Measurements from ENCODE around the gene SUPT6H.

The SUPT6H gene

DNA sequence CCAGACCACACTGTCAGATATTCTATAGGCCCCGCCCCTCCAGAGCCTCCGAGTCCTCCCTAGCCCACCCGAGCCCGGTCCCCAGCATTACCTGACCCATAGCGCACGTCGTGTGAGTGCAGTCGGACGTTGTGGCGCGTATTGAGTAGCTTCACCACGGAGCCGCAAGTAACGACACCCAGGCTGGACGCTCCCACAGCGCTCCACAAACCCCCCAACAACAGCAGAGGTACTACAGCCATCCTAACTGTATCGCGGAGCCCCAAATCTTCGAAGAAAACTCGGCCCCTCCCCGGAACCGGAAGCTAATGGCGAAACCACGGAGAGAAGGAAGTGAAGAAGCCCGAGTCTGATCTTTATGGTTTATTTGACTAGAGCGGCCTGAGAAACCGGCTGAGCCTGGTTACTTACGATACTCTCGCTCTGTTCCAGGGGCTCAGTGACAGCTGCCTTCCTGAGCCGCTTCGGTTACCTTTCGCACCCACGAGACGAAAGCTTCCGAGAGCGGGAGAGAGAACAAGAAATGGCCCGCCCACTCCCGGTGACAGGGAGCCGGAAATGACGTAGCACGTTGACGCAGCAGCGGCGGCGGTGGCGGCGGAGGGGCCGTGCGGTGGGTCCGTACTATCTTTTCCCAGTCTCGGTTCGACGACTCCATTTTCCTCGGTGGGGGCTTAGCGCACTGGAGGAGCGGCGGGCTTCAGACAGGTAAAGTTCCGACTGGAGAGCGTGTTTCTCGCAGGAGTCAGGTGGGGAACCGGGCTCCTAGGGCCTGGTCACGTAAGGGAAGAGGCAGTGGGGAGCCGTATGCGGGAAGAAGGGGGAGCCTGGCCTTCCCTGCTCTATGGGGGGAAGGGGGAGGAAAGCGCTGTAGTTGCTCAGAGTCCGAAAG lies at the start of gene SUPT6H, which contains the start of gene SDF2:
SUPT6H (plus strand) TSS at position 571 of the 892 bp plus-strand sequence. CDS start 11,197 bp downstream, outside the sequence.
SDF2 (minus strand) TSS at position 272 of the 892 bp plus-strand sequence; CDS start at position 242, 30 bp downstream.
- peak; percentile 90 for DNase-seq (ENCODE audit: low read depth)

DNA sequence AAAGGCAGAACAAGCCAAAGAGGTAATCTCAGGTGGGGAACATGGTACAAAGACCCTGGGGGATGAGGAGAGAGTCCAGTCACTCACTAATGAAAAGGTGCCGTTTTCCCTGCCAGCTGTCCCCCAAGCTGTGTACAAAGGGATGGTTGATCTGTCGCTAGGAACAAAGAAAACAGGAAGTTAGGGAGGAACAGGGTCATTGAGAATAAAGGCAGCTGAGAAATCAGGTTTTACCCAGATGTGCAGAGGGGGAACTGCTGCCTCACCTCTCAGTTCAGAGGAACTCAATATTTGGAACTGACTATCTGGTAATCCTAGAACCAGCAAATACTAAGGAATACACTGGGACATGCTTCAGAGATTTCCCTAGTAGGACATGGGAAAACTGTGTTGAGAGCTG lies 49.5 kb upstream of the SUPT6H start:
- no peak for DNase-seq (ENCODE audit: low read depth)

DNA sequence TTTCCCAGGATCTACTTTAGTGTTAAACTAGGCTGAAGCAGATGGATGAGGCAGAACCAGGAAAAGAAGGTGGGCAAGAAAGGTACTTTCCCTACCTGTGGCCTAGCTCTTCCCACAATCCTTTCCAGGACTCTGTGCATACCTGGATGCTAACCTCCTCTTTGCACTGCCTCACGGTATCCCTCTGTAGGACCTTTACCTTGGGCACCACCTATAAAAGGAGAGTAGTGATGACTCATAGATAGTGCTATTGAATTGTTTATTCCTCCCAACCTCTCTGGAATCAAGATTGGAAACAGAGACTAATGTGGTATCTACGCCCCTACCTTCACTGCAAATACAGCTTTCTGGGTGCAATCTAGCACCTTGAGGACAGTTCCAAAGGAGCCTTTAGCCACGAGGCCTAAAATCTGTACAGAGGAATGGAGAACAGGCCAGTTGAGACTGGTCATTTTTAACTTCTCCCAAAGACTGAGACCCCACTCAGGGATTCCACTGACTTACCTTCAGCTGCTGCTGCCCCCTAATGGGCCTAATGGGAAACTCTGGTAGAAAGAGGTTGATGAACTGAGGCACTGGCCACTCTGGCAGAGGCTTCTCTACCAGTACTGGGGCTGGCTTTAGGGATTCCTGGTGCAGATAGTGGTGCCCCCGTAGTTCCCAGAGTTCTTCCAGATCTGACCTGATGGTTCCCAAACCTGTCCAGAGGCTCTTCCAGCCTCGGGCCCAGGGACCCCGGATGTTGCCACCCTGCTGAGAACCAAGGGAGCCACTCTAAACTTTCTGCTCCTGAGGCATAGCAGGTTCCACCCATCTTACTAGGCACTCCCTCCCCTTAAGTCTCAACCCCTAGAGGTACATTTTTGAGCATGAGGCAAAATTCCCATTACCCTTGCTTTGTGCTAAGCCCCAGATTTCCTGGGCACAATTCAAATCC lies 48.8 kb upstream of the SUPT6H start:
- DNase-seq (ENCODE audit: low read depth), result peak; percentile 30

DNA sequence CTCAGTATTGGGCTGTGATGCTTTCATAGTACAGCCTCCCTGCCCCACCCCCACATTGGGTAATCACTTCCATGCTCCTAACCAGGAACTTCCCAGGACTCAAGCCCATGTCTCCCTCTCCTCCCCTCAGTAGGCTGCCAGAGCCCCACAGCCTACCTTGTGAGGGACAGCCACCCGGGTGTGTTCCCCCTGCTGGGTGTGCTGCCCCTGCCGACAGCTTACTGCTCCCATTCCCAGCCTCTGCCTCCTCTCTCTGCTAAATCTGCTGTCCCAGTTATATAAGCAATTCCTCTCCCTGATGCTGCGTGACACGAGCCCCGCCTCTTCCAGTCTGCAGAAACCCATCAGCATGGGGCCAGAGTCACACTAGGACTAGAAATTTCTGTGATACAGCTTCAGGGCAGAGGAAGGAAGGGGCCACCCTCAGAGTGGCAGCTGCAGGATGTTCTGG lies 48.0 kb upstream of the SUPT6H start, which contains the start of gene RSKR:
RSKR (minus strand) TSS at position 255 of the 451 bp plus-strand sequence; CDS start at position 231, 24 bp downstream.
- DNase-seq (ENCODE audit: low read depth), result no peak

DNA sequence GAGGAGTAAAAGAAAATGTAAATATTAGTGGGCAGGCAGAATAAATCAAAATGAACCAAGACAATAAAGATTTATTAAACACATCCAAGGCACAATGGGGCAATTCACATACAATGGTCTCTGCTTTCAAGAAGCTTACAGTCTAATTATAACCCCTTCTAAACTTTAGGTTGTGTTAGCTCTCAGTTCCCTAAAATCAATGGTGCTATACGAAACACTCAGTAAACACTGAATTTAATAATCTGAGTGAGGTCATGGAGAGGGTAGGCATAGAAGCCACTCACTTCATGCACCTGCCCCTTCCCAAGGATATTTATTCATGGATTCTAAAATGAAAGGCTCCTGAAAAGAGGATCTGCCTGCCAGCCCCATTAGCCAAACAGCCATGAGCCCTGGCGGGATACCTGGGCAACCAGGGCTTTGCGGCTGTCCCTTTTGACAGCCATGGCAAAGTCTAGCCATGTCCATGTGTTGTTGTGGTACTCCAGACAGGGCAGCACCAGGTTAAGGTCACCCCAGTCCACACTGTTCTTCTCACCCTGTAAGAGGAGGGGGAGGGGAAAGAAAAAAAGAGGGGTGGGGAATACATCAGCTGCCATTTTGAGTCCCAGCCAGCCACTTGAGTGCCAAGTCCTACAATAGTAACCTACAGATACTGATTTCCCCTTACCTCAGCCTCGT lies 46.6 kb upstream of the SUPT6H start:
- no peak for DNase-seq (ENCODE audit: low read depth)

DNA sequence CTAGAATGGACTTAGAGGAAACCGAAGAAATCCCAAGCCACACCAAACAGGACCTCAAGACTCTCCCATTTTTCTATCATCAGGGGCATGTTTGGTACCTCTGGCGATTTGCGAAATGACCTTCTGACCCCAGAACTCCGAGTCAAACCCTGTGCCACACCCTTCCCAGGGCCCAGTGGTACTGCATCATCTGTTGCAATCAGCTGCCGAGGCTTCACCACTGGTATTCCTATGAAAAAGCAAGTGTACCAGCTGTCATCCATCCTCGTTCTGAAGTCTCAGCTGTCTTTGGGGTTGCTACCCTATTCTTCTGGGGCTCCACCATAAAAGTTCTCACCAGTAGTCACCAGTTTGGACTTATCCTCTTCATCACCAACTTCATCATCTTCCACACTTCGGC lies 45.7 kb upstream of the SUPT6H start:
- DNase-seq (ENCODE audit: low read depth), result no peak

DNA sequence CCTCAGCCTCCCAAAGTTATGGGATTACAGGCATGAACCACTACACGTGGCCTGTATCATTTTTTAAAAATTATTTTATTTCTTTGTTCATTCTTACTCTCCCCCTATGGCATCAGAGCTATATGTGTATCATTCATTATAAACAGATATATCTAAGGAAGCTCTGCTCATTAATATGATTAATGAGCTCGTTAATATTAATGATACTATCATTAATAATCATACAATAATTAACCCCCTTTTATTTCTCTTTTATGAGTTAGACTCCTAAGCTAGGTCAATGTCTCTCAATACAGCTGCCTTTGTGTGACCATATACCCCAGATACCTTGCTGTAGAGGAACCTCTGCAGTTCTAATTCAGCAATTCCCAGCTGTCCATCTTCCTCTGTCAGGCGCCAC lies 43.5 kb upstream of the SUPT6H start:
- no peak for DNase-seq (ENCODE audit: low read depth)

DNA sequence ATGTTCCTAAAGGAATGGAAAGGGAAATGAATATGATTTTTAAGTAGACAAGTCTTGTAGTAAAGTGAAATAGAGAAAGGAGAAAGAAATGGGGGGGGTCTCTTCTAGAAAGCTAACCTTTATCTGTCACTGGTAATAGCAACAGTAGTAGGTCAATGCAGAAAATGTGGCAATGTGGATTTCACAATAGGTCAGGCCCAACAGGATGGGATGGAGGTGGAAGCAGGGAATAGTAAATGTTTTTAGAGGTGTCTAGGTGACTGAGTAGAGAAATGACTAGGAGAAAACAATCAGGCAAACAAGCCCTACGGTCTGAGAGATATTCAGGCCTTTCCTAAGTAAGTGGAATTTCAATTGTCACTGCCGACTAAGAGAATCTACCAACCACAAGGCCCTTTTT lies 42.0 kb upstream of the SUPT6H start:
- DNase-seq (ENCODE audit: low read depth), result no peak

DNA sequence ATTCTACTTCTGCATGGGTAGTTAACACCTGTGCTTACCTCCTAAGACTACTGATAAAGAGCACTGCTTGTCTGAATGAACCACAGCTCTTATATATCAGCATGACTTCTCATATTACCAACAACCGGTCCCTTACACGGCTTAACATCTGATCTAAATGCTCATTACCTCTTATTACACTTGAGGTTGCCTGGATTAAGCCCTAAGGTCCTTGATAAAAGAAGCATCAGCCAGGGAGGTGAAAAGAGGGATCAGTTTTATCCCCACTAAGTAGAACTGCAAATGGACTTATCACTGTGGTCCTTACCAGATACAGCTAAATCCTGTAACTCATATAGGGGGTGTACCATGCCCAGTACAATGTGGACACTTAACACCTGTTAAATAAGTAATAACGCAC lies 39.8 kb upstream of the SUPT6H start:
- DNase-seq (ENCODE audit: low read depth), result no peak

DNA sequence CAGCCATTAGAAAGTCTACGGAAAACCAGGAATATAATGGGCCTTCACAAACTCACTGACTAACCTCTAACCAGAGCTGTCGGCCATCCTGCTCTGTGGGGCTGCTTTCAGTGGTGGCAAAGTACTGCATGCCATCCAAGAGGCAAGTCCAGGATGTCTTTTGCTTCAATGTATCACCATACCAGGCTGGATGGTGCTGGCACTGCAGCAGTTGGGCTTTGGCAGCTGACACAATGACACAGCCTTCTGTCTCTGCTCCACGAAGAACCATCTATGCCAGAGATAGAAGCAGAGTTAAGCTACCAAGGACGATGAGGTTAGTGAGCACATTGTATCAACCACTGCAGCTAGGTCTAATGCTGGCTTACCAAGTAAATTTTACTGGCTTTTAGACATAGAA lies 38.3 kb upstream of the SUPT6H start:
- DNase-seq (ENCODE audit: low read depth), result no peak

DNA sequence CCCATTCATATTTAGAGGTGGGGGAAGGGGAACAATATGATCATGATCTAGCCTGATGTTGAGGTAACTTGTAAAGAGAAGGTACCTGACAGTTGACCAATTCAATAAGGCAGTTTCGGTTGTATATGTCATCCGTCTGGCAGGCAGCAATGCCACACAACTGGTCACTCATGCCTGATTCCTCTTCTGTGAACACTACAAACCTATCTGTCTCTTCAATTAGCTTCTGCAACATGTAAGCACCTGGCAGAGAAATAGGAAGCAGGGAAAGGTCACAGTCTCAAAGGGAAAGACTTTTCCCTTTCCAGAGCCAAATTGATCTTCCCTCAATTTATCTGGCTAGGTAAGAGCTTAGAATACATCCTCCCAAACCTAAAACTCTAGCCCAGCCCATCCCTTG lies 37.9 kb upstream of the SUPT6H start:
- no peak for DNase-seq (ENCODE audit: low read depth)

DNA sequence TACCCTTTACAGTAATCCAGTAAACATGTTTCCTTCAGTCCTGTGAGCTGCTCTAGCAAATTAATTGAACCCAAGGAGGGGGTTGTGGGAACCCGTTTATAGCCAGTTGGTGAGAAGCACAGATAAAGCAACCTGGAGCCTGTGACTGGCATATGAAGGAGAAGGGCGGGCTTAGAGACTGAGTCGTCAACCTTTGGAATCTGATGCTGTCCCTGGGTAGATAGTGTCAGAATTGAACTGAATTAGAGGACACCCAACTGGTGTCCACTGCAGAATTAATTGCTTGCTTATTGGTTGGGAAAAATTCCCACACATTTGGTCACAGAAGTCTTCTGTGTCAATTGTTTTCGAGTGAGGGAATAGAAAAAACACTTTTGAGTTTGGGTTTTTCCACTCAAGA lies 35.2 kb upstream of the SUPT6H start:
- no peak for DNase-seq (ENCODE audit: low read depth)

DNA sequence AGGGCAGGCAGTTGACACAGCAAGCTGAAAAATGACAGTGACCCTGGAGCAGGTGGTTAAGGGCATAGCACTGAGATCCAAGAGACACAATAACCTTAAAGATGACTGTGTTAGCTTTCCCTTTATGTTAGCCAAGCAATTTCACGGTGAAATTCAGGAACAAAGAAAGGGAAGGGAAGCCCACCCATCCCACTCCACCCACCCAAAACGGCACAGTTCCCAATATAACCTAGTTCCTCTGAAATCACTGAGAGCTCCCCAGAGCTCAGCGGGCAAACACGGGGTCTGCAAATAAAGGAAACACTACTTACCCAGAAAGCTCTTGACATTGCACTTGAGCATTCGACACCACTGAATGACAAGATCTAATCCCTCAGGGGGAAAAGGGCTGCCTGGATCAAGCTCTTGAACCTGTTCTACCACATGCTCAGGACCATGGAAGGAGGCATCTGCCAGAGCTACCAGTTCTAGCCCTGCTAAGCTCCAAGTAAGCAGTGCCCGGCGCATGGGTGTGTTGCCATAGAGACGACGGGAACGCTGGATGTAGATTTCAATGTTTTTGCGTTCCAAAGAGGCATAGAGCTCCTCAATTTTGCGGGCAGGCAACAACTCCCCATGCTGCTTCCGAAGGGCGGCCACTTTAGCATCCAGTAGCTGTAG lies 27.7 kb upstream of the SUPT6H start:
- DNase-seq (ENCODE audit: low read depth), result no peak

DNA sequence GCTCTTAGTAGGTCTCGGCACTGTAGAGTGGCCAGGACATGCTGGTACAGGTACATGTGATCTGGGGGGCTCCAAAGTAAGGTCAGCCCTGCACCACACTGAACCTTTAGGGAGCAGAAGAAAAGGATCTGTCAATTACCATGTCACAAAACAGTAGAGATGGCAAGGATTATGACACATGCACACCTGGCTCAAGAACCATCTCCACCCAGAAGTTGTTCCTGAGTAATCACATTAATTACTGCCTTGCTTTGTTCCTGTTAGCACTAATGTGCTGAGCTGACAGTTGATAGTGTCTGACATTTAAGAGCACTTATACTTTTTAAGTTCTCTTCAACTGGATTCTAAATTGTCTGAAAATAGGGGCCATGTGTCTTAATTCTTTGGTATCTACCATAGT lies 26.5 kb upstream of the SUPT6H start:
- no peak for DNase-seq (ENCODE audit: low read depth)

DNA sequence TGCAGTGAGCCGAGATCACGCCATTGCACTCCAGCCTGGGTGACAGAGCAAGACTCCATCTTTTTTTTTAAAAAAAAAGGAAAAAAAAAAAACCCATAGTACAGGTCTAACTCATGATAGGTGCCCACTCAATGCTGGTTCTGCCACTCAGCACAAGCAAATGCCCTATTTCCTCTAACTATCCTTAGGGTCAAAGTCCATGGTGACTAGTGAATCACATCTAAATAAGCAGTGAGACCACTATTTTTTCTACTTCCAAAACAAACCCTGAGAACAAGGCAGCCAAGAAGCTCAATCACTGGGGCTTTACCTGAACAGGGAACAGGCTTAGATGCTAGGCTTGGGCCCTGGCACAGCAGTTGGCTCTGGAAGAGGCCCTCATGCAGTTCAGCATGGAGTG lies 20.4 kb upstream of the SUPT6H start:
- no peak for DNase-seq (ENCODE audit: low read depth)

DNA sequence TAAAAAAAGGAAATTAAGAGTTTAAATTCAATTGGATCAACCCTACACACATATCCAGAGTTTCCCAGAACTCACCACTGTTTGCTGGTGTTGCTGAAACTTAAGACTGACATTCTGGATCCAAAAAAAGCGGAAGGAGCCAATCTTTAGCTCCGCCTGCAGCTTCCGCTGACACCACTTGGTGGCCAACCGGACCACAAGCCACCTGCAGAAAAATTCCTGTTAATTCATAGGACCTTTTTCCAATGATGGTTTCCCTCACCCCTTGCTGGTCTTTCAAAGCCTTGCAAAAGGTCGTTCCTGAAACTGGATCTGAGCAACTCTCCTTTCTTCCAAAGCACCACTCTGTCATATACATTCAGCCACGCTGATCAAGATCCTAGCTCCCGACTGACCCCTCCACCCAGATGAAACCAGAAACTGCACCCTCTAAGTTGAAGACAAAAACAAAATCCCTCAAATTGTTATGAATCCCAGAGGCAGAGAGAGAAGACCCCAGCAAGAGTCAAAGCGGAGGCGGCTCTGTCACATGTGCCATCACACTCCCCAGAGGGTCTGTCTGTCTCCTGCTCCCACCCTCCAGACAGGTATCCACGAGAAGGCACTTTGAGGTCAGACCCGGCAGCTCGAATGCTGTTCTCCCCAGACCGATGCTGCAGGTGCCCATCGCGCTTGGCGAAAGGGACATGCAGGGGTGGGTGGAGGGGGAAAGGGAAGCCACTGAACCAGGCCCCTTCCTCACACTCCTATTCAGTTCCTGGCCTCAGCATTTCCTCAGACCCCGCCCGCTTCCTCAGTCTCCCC lies 17.8 kb upstream of the SUPT6H start:
- DNase-seq (ENCODE audit: low read depth), result peak; percentile 10

DNA sequence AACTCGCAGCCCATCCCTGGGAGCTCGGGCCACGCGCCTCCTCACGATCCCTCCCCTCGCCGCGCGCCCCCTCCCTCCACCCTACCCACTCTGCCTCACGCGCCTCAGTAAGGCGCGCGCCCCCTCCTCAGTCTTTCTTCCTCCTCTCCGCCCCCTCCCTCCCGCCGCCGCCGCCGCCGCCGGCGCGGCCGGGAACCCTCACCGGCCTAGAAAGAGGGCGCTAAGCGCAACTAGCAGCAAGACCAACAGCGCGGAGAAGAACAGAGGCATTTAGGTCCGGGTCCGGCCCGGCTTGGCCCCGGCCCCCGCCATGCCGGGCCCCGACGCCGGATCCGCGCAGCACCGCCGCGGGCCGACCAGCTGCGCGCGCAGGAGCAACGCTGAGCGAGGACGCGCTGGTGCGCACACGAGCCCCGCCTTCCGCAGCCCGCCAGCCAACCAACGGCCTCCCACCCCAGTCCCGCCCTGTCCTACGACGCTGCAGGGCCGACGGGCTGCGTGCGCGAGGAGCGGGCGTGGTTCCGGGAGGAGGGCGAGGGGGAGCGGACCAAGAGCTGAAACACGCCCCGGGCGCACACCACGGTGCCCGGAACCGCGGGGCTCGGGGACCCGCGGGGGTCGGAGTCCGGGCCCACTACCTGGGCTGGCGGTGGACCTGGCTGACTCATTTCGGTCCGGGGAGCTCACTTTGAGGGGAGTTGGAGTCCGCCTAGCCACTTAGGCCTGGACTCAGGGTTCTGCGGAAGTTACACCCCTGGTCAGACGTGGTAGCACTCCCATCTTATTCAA lies 17.0 kb upstream of the SUPT6H start, which contains the start of gene BLTP2:
BLTP2 (minus strand) TSS at position 372 of the 789 bp plus-strand sequence; CDS start at position 270, 102 bp downstream.
- peak; percentile 92 for DNase-seq (ENCODE audit: low read depth)

DNA sequence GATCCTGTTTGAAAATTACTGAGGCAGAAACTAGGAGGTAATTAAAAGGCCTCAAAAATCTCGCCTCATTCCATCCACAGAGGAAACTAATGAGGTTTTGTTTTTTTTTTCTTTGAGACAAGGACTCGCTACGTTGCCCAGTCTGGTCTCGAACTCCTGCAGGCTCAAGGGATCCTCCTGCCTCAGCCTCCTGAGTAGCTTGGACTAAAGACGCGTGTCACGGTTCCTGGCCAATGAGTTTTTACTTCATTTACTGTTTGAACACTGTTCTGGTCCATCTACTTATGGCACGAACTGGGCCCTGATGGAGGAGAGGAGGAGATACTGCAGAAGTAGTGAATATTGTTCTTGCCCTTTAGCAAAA lies 16.4 kb upstream of the SUPT6H start:
- DNase-seq (ENCODE audit: low read depth), result no peak

DNA sequence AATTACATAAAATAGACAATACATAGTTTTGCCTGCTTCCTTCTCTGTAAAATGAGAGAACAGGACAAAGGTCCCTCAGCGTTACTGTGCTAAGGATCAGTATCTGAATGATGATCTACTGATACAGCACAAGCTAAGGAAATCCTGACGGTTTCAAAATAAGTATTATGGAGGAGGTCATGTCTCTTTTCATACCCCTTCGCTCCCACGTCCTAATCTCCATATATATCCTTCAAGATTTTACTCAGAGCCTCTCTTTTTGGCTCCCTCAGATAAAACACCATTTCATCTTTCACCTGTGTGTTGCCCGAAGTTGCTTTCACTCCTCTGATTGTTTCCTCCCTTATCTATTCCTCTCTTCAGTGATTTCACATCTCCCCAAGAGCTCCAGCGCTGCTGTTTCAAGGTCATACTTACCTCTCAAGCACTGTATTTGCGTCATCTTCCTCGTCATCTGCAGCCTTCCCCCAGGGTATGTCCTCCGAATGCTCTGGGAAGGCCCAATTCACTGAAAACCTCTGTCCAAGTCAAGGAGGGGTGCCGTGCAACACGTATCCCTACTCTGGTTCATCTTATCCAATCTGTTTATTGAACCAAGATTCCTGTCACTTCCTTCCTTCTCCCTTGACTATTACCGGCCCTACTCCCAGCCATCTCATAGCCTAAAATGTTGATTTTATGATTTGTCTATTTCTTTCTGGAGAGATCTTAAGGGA lies 15.8 kb upstream of the SUPT6H start:
- DNase-seq (ENCODE audit: low read depth), result peak; percentile 2

Data from activated T-cell treated with anti-CD3 and anti-CD28 coated beads for 1 hour (primary cell).